ENCODE results near the gene SFPQ.
"Not testable (repeated sequence)": the region's sequence is repeated elsewhere in the genome, so short reads cannot be mapped to it uniquely, and the experiment has no call there.

SFPQ gene

GRCh38 chr1:35187816-35188342 is 5.1 kb downstream of the SFPQ start:
- no peak for DNase-seq

- no peak for DNase-seq
Measured at GRCh38 chr1:35186239-35186638, 6.7 kb downstream of the SFPQ start.

- DNase-seq: no peak
Measured at GRCh38 chr1:35185200-35185599, 7.7 kb downstream of the SFPQ start.

GRCh38 chr1:35184495-35185199 is 8.3 kb downstream of the SFPQ start:
- DNase-seq: no peak

GRCh38 chr1:35181790-35182455 is 11.0 kb downstream of the SFPQ start:
- DNase-seq: no peak

GRCh38 chr1:35180776-35181374 is 12.1 kb downstream of the SFPQ start:
- DNase-seq: no peak

GRCh38 chr1:35179908-35180307 is 13.0 kb downstream of the SFPQ start:
- DNase-seq: no peak

- DNase-seq: no peak
Measured at GRCh38 chr1:35178874-35179380, 14.0 kb downstream of the SFPQ start.

GRCh38 chr1:35178295-35178695 is 14.7 kb downstream of the SFPQ start:
- DNase-seq: no peak

GRCh38 chr1:35177237-35177786 is 15.6 kb downstream of the SFPQ start:
- no peak for DNase-seq

- no peak for DNase-seq
Measured at GRCh38 chr1:35175602-35176001, 17.3 kb downstream of the SFPQ start.

- no peak for DNase-seq
Measured at GRCh38 chr1:35175098-35175576, 17.8 kb downstream of the SFPQ start.

- no peak for DNase-seq
Measured at GRCh38 chr1:35173909-35174540, 18.9 kb downstream of the SFPQ start.

GRCh38 chr1:35173491-35173890 is 19.5 kb downstream of the SFPQ start:
- no peak for DNase-seq

GRCh38 chr1:35172022-35172421 is 20.9 kb downstream of the SFPQ start:
- no peak for DNase-seq

GRCh38 chr1:35171579-35171978 is 21.4 kb downstream of the SFPQ start:
- no peak for DNase-seq

- DNase-seq: no peak
Measured at GRCh38 chr1:35164893-35165292, 28.1 kb downstream of the SFPQ start.

- no peak for DNase-seq
Measured at GRCh38 chr1:35151220-35151619, 41.7 kb downstream of the SFPQ start.

GRCh38 chr1:35145892-35146549 is 46.9 kb downstream of the SFPQ start:
- not testable (repeated sequence) for DNase-seq

GRCh38 chr1:35143737-35144508 is 49.0 kb downstream of the SFPQ start:
- no peak for DNase-seq

- not testable (repeated sequence) for DNase-seq
Measured at GRCh38 chr1:35142728-35143127, 50.2 kb downstream of the SFPQ start.

Measured in activated CD4-positive, alpha-beta T cell treated with anti-CD3 and anti-CD28 coated beads, Interleukin-2, amount 50 U/mL, for 1 hour (primary cell).